GM21576 (cell line): Measurements from ENCODE around the gene WHAMM.
"Not testable (repeated sequence)": the region's sequence is repeated elsewhere in the genome, so short reads cannot be mapped to it uniquely, and the experiment has no call there.

ENCODE experiments used
- ATAC-seq: cut with Tn5 transposase; IDR thresholded peaks from one replicate; pipeline ENCODE4 v1.9.1; 2021; ENCODE audit warnings: mild to moderate bottlenecking, moderate library complexity; ENCODE audit not compliant: unreplicated experiment

WHAMM gene

GRCh38 chr15:82809308-82810060, at the start of gene WHAMM:
Gene WHAMM, plus strand, starts transcription at chr15:82809628. Its CDS starts 99 bp downstream, at chr15:82809727.
- peak; percentile 79 for ATAC-seq

- no peak for ATAC-seq
These were observed 45.9 kb upstream of the WHAMM start for GRCh38 chr15:82763361-82764116.

GRCh38 chr15:82764117-82764490, 45.3 kb upstream of the WHAMM start:
- ATAC-seq = no peak

GRCh38 chr15:82764740-82765139, 44.7 kb upstream of the WHAMM start:
- no peak for ATAC-seq

GRCh38 chr15:82766201-82766600, 43.2 kb upstream of the WHAMM start:
- not testable (repeated sequence) for ATAC-seq

GRCh38 chr15:82767163-82767829, 42.1 kb upstream of the WHAMM start:
- no peak for ATAC-seq

GRCh38 chr15:82768414-82769054, 40.9 kb upstream of the WHAMM start:
- no peak for ATAC-seq

- no peak for ATAC-seq
These were observed 37.4 kb upstream of the WHAMM start for GRCh38 chr15:82771789-82772607.

GRCh38 chr15:82774496-82774895, 34.9 kb upstream of the WHAMM start:
- no peak for ATAC-seq

GRCh38 chr15:82778755-82779154, 30.7 kb upstream of the WHAMM start:
- no peak for ATAC-seq

GRCh38 chr15:82781349-82781748, 28.1 kb upstream of the WHAMM start:
- no peak for ATAC-seq

GRCh38 chr15:82788496-82788895, 20.9 kb upstream of the WHAMM start:
- no peak for ATAC-seq

- no peak for ATAC-seq
These were observed 19.9 kb upstream of the WHAMM start for GRCh38 chr15:82789491-82789890.

- ATAC-seq = no peak
These were observed 19.1 kb upstream of the WHAMM start for GRCh38 chr15:82790321-82790720.

- ATAC-seq = no peak
These were observed 17.4 kb upstream of the WHAMM start for GRCh38 chr15:82792068-82792467.

- ATAC-seq = no peak
These were observed 15.7 kb upstream of the WHAMM start for GRCh38 chr15:82793737-82794136.

GRCh38 chr15:82798104-82798503, 11.3 kb upstream of the WHAMM start:
- ATAC-seq = no peak

- ATAC-seq = no peak
These were observed 10.8 kb upstream of the WHAMM start for GRCh38 chr15:82798531-82799166.

- no peak for ATAC-seq
These were observed 10.1 kb upstream of the WHAMM start for GRCh38 chr15:82799183-82799841.
